H1 (cell line): Measurements from ENCODE around the gene SLC39A7. TPM values are rescaled to one million over a fixed set of nuclear protein-coding genes. Genes with fewer than 3 reads are reported as not detected.

Source experiments
- CTCF ChIA-PET: fragments of 300-600 bp; sonication (Branson Sonifier 250); formaldehyde crosslinking; loops from one replicate; lab custom pipeline; 2021; ENCODE audit not compliant: partially characterized antibody; lab: Charles Lee
- POLR2A ChIA-PET: fragments of 300-600 bp; sonication (Branson Sonifier 250); formaldehyde crosslinking; loops from one replicate; lab custom pipeline; 2021; ENCODE audit warnings: inconsistent platforms; ENCODE audit not compliant: partially characterized antibody; lab: Charles Lee
- DNase-seq, 2 experiments: peaks; one replicate each; pipeline versions ENCODE4 v3.0.0 to v3.0.0-alpha.2; 2010 to 2022; ENCODE audit warnings: low spot score in 2 of 2, low read depth in 1 of 2, mixed read lengths in 1 of 2
- FAIRE-seq: peaks from 2 replicates; lab custom pipeline; 2011; peaks lifted over from hg19 to GRCh38; lab: Jason Lieb, UNC
- H2AFZ ChIP-seq: 2 replicates; pipeline ENCODE4 v1.8.1; 2012; ENCODE audit warnings: low read length, inconsistent platforms
- H2AK5ac ChIP-seq: 2 replicates; pipeline ENCODE4 v1.6.1; 2013; ENCODE audit warnings: low read depth, low read length
- H2BK120ac ChIP-seq: replicated peaks from 2 replicates; pipeline ENCODE3; 2013; ENCODE audit warnings: low read depth, low read length, inconsistent platforms
- H2BK12ac ChIP-seq: 2 replicates; pipeline ENCODE4 v1.6.1; 2013; ENCODE audit warnings: low read depth, low read length
- H2BK15ac ChIP-seq: 2 replicates; pipeline ENCODE4 v1.6.1; 2013; ENCODE audit warnings: low read length
- H2BK20ac ChIP-seq: 2 replicates; pipeline ENCODE4 v1.6.1; 2013; ENCODE audit warnings: low read length
- H2BK5ac ChIP-seq: 2 replicates; pipeline ENCODE4 v1.6.1; 2013; ENCODE audit warnings: low read depth, low read length
- H3K14ac ChIP-seq: 2 replicates; pipeline ENCODE4 v1.6.1; 2013; ENCODE audit warnings: inconsistent platforms; ENCODE audit not compliant: insufficient read length
- H3K18ac ChIP-seq: 2 replicates; pipeline ENCODE4 v1.6.1; 2013; ENCODE audit warnings: low read length; ENCODE audit errors: extremely low read depth
- H3K23ac ChIP-seq: 2 replicates; pipeline ENCODE4 v1.6.1; 2013; ENCODE audit warnings: inconsistent platforms; ENCODE audit not compliant: insufficient read length
- H3K23me2 ChIP-seq: 2 replicates; pipeline ENCODE4 v1.6.1; 2013; ENCODE audit warnings: low read depth, low read length
- H3K27ac ChIP-seq: 2 replicates; pipeline ENCODE4 v1.6.1; 2011; ENCODE audit warnings: low read depth, low read length, inconsistent platforms
- H3K27me3 ChIP-seq, 4 experiments: replicated peaks in 1 of 4; 1 replicate in 1 of 4; 2 replicates in 3 of 4; pipeline versions ENCODE4 v1.6.1 to v1.8.1; 2011 to 2013; ENCODE audit warnings: low read length in 3 of 4, mild to moderate bottlenecking in 3 of 4, inconsistent platforms in 2 of 4, mixed read lengths in 2 of 4, moderate library complexity in 1 of 4; ENCODE audit not compliant: control insufficient read depth in 3 of 4, insufficient read depth in 3 of 4; ENCODE audit errors: extremely low read depth in 1 of 4
- H3K36me3 ChIP-seq, 4 experiments: 2 replicates each; pipeline versions ENCODE4 v1.6.1 to v1.8.1; 2011 to 2013; ENCODE audit warnings: mild to moderate bottlenecking in 4 of 4, low read length in 3 of 4, moderate library complexity in 2 of 4, control low read depth in 1 of 4, inconsistent platforms in 1 of 4; ENCODE audit not compliant: insufficient read depth in 4 of 4, control insufficient read depth in 2 of 4
- H3K4ac ChIP-seq: replicated peaks from 2 replicates; pipeline ENCODE3; 2013; ENCODE audit warnings: low read length, low read depth, mixed read lengths, inconsistent platforms; ENCODE audit not compliant: insufficient read length
- H3K4me1 ChIP-seq, 4 experiments: replicated peaks in 1 of 4; 1 replicate in 1 of 4; 2 replicates in 3 of 4; pipeline versions ENCODE4 v1.6.1 to v1.8.1; 2011 to 2013; ENCODE audit warnings: low read length in 3 of 4, inconsistent platforms in 2 of 4, mixed read lengths in 1 of 4; ENCODE audit not compliant: insufficient read depth in 4 of 4, control insufficient read depth in 3 of 4
- H3K4me2 ChIP-seq, 2 experiments: 2 replicates each; pipeline versions ENCODE4 v1.6.1 to v1.8.1; 2011 to 2013; ENCODE audit warnings: low read depth in 2 of 2, low read length in 2 of 2, control low read depth in 1 of 2, inconsistent platforms in 1 of 2, mild to moderate bottlenecking in 1 of 2; ENCODE audit not compliant: insufficient read depth in 1 of 2
- H3K4me3 ChIP-seq, 4 experiments: fragments of 200-600, 300-600 bp in 1 of 4; sonication (generic), shearing (Covaris generic), sonication (Bioruptor Twin) in 1 of 4; 2 replicates each; pipeline versions ENCODE4 v1.5.1 to v1.8.1; 2011 to 2016; ENCODE audit warnings: low read length in 4 of 4, low read depth in 3 of 4, control low read depth in 2 of 4, inconsistent platforms in 2 of 4, mild to moderate bottlenecking in 2 of 4, mixed read lengths in 1 of 4, moderate library complexity in 1 of 4; ENCODE audit not compliant: insufficient read depth in 2 of 4; ENCODE audit errors: extremely low read depth in 1 of 4
- H3K56ac ChIP-seq: replicated peaks from 2 replicates; pipeline ENCODE3; 2013; ENCODE audit warnings: low read depth, mild to moderate bottlenecking, mixed read lengths, low read length, inconsistent platforms; ENCODE audit not compliant: insufficient read length
- H3K79me1 ChIP-seq: 2 replicates; pipeline ENCODE4 v1.6.1; 2013; ENCODE audit warnings: low read depth, low read length, control low read depth
- H3K79me2 ChIP-seq, 2 experiments: 2 replicates each; pipeline versions ENCODE4 v1.6.1 to v1.8.1; 2012 to 2013; ENCODE audit warnings: low read length in 2 of 2, mild to moderate bottlenecking in 2 of 2, inconsistent platforms in 1 of 2; ENCODE audit not compliant: insufficient read depth in 2 of 2, control insufficient read depth in 1 of 2
- H3K9ac ChIP-seq, 4 experiments: replicated peaks in 1 of 4; 1 replicate in 1 of 4; 2 replicates in 3 of 4; pipeline versions ENCODE4 v1.6.1 to v1.8.1; 2011 to 2013; ENCODE audit warnings: low read depth in 3 of 4, low read length in 3 of 4, control low read depth in 2 of 4, mild to moderate bottlenecking in 2 of 4, moderate library complexity in 2 of 4, inconsistent platforms in 1 of 4; ENCODE audit errors: extremely low read depth in 1 of 4
- H3K9me3 ChIP-seq, 2 experiments: 2 replicates each; pipeline versions ENCODE4 v1.6.1 to v1.8.1; 2012 to 2013; ENCODE audit warnings: mild to moderate bottlenecking in 2 of 2, moderate library complexity in 2 of 2, control low read depth in 1 of 2, inconsistent platforms in 1 of 2, low read depth in 1 of 2, low read length in 1 of 2, mixed read lengths in 1 of 2; ENCODE audit not compliant: insufficient read depth in 2 of 2
- H4K20me1 ChIP-seq, 2 experiments: replicated peaks in 1 of 2; 2 replicates each; pipeline versions ENCODE3 to v1.8.1; 2011 to 2013; ENCODE audit warnings: inconsistent platforms in 2 of 2, low read length in 2 of 2, mild to moderate bottlenecking in 1 of 2; ENCODE audit not compliant: insufficient read depth in 2 of 2, control insufficient read depth in 1 of 2
- H4K5ac ChIP-seq: 2 replicates; pipeline ENCODE4 v1.6.1; 2013; ENCODE audit warnings: low read length, low read depth, mixed read lengths, inconsistent platforms; ENCODE audit not compliant: insufficient read length
- H4K8ac ChIP-seq: 2 replicates; pipeline ENCODE4 v1.8.0; 2013; ENCODE audit warnings: mild to moderate bottlenecking, moderate library complexity, low read length, inconsistent platforms; ENCODE audit not compliant: insufficient read depth; ENCODE audit errors: extremely low read depth
- H4K91ac ChIP-seq: replicated peaks from 2 replicates; pipeline ENCODE3; 2013; ENCODE audit warnings: low read length, mixed read lengths, inconsistent platforms; ENCODE audit not compliant: insufficient read length
- ASH2L ChIP-seq: fragments of 200-600, 300-600 bp; sonication (generic); IDR thresholded peaks from one replicate; pipeline ENCODE4 v1.7.1; 2017; ENCODE audit warnings: low read length
- CEBPB ChIP-seq: IDR thresholded peaks from 2 replicates; pipeline ENCODE4 v1.6.1; 2012; ENCODE audit warnings: low read depth, low read length
- WGBS, 2 experiments: shearing (Covaris generic) in 1 of 2; methylation state at CpG; one replicate each; pipeline versions ENCODE4 v1.1.6 to v1.1.7; 2013 to 2015; ENCODE audit warnings: low lambda C conversion rate in 2 of 2, mixed read lengths in 2 of 2, inconsistent platforms in 1 of 2, low coverage in 1 of 2, missing lambda C conversion rate in 1 of 2; ENCODE audit not compliant: insufficient replicate concordance in 2 of 2, insufficient coverage in 1 of 2, insufficient read length in 1 of 2; ENCODE audit errors: extremely low coverage in 1 of 2, missing lambda C conversion rate in 1 of 2; 5-methylcytosine and 5-hydroxymethylcytosine counted together
- polyA plus RNA-seq, 7 experiments: library from polyadenylated mRNA; depleted of rRNA in 3 of 7; stranded (reverse) in 5 of 7; unstranded in 2 of 7; fragments of >200 nt in 5 of 7; fragments of 200-250 nt in 2 of 7; gene quantifications; 1 replicate in 5 of 7; 2 replicates in 1 of 7; 4 replicates in 1 of 7; pipeline versions ENCODE4 v1.2.1 to v1.2.3, GENCODE V29; 2011 to 2013; ENCODE audit warnings: missing spikeins in 2 of 7, mixed read lengths in 2 of 7
- total RNA-seq: library from RNA; stranded (reverse); fragmentation: NEBNext Ultra II Directional; extraction: Animal tissue kit (Norgen Biotek cat#: 25700); gene quantifications from 2 replicates; pipeline ENCODE4 v1.2.1, GENCODE V29; 2021

Gene SLC39A7
- total and polyA plus RNA-seq, 2 of the 8 experiments (the other 6 are each of a cell fraction or from before 2014, with no cell fraction given): 63.3 to 123 TPM

GRCh38 chr6:33171880-33172687 lies 28.6 kb upstream of the SLC39A7 start:
- FAIRE-seq (no peak), DNase-seq (no peak)
- Histone ChIP-seq H3K27ac (no peak overlapping the region), H3K4me1 (no peaks in the 10 kb centered on the region; a peak in 2 of 7 replicates), H3K4me2 (no peak overlapping the region), H3K27me3 (no peaks in the 10 kb centered on the region), H2BK15ac (no peak overlapping the region), H3K4me3 (no peak overlapping the region), H2AFZ (no peak overlapping the region), H4K20me1 (peaks cover 0 to 3% of the 10 kb centered on the region in 2 experiments), H3K9ac (no peak overlapping the region), H3K14ac (no peak overlapping the region), H3K36me3 (no peaks in the 10 kb centered on the region), H2AK5ac (no peak overlapping the region), H3K23ac (no peak overlapping the region), H3K56ac (no peak overlapping the region), H3K23me2 (no peaks in the 10 kb centered on the region), H2BK120ac (no peak overlapping the region), H3K18ac (no peak overlapping the region), H2BK12ac (no peak overlapping the region), H4K5ac (no peak overlapping the region), H4K91ac (no peak overlapping the region), H2BK20ac (no peak overlapping the region), H4K8ac (no peak overlapping the region; the same call in 1 of the 2 replicates), H3K79me1 (no peaks in the 10 kb centered on the region), H2BK5ac (no peak overlapping the region), H3K9me3 (no peaks in the 10 kb centered on the region), H3K4ac (no peak overlapping the region), H3K79me2 (no peaks in the 10 kb centered on the region)
- POLR2A ChIA-PET: interaction anchor here (0.6 to 3.8 kb wide), 11 partner anchors 16 to 201 kb away, joined by 3 to 17 read pairs (median 3); no protein-coding TSS in a partner anchor
- 79% methylated on average over 8 of the region's 8 CpGs; no CpG with 5 or more reads in 1 of the 2 experiments for WGBS, 2 experiments
- CTCF ChIA-PET: interaction anchor here (0.6 to 5.5 kb wide), 23 partner anchors 10 to 239 kb away, joined by 3 to 74 read pairs (median 8); partner anchors contain the start of gene HLA-DPB1
- no peak for TF ChIP-seq ASH2L
- TF ChIP-seq CEBPB: no peak
